GM21717 (cell line): ENCODE results near the gene TST.

Source experiments
- ATAC-seq: cut with Tn5 transposase; IDR thresholded peaks from one replicate; pipeline ENCODE4 v1.9.1; 2021; ENCODE audit warnings: mild to moderate bottlenecking, moderate library complexity; ENCODE audit not compliant: unreplicated experiment

Gene TST

DNA sequence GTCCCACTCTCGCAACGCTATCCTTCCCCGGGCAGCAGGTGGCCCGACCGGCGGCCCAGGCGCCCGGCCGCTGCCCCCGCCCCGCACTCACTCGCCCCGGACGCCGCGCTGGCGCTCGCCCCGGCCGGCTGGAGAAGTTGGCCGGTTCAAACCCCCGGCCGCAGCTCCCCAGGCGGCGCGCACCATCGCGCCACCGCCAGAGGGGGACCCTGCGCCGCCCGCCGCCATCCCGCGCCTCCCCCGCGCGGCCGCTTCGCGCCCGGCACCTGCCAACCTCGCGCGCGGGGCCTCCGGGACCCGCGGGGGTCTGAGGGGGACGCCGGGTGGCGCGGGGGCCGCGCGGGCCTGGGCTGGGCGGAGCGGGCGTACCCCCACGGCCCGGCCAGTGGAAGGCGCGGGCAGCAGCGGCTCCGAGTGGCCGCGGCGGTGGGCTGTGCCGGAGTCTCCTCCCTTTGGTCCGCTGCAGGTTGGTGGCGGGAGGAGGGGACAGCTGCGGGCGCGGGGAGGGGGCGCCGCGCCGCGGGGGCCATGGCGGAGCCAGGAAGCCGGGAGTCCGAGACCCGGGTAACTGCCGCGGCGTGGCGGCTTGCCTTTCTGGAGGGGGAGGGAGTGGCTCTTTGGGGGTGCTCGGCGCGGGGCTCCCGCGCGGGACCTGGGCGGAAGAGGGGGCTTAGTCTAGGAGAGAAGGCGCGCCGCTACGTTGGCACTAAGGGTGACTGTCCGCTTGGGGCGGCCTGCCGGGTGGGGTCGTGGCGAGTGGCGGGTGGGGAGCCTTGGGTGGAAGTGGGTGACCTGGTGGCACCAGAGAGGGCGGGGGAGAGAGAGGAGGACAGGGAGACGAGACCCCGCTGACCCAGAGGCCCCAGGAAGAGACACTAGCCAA is at the start of gene TST, which contains the start of gene MPST:
Gene TST, minus strand, starts transcription at position 139 of the 883 bp plus-strand sequence. CDS start 715 bp downstream, outside the sequence.
Gene MPST, plus strand, starts transcription at position 434 of the 883 bp plus-strand sequence. Its CDS starts 95 bp downstream, at position 529.
- ATAC-seq: no peak

DNA sequence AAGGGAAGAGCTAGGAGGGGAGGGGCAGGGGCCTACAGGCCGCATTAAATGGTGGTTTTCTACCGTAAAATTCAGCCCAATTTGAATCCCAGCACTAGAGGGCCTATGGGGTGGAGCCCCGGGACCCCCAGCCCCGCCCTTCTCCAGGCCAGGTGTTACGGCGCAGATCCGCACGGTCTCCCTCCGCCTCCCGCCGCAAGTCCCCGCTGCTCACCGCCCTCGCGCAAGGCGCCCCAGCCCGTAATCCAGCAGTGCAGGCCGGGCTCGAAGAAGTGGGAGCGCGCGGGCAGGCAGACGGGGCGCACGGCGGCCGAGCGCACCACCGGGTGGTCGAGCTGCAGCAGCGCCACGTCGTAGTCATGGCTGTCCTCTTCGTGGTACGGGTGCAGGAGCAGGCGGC is 49.6 kb upstream of the TST start:
- ATAC-seq: no peak

- no peak for ATAC-seq
Observed at GRCh38 chr22:37067428-37067827, 48.2 kb upstream of the TST start.

DNA sequence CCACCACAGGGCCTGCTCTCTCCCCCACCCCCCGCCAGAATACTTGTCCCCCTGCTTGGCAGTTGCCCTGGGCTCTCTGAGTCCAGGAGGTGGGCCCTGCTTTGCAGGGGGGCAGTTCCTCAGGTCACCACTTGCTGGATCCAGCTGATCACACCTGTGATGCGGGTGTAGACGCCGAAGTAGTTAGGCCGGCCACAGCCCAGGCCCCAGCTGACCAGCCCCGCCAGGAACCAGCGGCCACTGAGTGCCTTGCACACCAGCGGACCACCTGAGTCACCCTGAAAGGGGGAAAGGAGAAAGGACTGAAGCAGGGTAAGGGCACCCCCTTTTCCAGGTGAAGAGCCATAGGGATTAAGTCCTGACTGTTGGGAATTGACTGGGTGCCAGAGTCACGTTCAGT is 46.7 kb upstream of the TST start:
- no peak for ATAC-seq

DNA sequence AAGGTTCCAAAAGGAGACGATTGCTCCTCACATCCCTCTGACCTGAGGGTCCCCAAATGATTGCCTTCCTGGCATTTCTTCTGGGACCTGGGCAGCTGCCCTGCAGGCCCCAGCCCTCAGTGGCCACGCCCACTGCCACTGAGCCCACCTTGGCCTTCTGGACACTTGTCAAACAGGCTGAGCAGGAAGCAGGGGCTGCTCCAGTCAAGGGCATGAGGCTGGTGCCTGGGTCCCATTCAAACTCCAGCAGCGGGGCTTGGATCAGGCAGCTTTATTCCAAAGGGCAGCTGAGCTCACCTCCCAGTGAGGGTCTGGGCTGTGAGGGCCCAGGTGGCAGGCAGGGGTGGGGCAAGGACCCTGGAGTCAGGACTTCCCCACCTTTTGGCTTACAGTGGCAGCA is 45.9 kb upstream of the TST start:
- no peak for ATAC-seq

DNA sequence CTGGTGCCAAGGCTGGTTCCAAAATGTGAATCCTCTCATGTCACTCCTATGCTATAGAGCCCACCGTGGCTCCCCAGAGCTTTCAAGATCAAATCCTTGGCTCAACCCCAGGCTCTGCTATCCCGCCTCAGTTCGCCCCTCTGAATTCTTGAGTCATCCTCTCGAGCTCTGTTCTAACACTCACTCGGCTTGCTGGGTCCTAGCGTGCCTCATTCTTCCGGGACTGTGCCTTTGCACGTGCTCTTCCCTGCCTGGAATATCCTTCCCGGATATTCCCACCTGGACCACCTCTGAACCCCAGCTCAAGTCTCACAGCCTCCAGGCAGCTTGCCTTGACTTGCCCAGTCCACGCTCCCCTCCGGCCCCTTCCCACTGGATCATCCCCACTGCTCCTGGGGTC is 45.3 kb upstream of the TST start:
- no peak for ATAC-seq

DNA sequence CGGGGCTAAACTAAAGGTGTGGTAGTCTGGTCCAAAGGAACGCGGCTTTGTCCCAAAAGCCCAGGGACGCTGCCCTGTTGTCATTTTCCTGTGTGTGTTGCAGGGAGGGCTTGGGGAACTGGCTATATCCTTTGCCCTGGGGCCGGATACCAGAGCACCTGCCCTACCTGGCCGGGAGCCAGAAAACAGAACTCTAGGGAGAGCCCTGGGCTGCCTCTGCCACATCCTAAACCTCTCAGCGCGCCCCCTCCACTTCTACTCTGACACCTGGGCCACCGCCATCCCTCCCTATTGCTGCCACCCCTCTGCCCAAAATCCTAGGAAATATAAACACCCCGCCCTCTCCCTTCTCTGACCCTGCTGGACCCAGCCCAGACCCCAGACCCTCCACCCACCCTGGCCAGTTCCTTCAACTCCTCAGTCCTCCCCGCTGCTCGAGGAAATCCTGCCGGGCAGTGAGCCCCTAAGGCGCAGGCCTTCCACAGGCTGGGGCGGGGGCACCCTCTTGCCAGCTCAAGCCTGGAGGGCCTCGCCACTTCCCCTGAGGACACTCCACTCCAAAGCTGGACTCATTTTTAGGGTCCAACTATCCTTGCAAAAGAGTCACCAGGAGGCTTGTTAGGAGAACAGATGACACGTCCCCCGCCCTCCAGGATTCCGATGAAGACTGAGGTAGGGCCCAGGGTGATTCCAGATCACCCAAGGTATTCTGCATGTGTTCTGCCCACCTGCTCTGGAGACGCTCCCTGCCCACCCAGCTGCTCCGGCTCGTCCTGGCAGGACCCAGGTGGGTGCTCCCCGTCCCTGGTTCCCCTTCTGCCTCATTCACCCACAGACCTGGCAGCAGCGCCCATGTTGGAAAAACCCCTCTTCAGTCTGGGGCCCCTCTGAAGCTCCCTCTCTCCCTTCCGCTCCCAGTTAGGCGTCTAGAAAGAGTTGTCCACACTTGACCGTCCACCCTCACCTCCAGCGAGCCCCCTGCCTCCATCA is 44.5 kb upstream of the TST start:
- no peak for ATAC-seq

DNA sequence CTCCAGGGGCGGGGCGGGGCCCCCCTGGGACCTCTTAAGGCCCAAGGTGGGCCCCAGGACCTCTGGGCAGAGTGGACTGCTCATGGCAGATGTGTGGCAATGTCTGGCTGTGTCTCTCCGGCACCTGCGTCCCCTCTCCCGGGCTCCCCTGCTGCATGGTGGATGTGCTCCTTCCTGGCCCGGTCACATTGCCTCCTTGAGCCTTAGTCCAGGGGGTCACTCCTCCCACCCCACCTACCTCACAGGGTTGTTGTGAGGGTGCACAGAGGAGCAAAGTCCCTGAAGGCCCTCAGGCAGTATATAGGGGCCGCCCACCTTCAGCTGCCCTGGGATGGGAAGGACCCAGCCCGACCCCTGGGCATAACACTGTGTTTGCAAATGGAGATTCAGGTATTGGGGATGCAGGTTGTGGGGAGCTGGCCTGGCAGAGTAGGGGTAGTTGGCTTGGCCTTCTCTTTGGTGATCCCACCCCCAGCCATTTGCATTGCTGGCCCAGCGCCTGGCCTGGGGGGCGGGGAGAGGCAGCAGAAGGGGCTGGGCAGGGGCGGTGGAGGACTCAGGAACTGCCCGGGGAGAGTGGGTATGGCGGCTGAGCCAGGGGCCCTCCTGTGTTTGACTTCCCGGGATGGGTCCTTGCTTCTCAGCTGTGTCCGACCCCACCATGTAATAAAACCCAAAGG is 43.6 kb upstream of the TST start:
- no peak for ATAC-seq

- ATAC-seq: no peak
Observed at GRCh38 chr22:37062376-37062675, 43.1 kb upstream of the TST start.

GRCh38 chr22:37061611-37062375 is 42.5 kb upstream of the TST start:
- no peak for ATAC-seq

GRCh38 chr22:37060801-37061610 is 41.8 kb upstream of the TST start:
- no peak for ATAC-seq

DNA sequence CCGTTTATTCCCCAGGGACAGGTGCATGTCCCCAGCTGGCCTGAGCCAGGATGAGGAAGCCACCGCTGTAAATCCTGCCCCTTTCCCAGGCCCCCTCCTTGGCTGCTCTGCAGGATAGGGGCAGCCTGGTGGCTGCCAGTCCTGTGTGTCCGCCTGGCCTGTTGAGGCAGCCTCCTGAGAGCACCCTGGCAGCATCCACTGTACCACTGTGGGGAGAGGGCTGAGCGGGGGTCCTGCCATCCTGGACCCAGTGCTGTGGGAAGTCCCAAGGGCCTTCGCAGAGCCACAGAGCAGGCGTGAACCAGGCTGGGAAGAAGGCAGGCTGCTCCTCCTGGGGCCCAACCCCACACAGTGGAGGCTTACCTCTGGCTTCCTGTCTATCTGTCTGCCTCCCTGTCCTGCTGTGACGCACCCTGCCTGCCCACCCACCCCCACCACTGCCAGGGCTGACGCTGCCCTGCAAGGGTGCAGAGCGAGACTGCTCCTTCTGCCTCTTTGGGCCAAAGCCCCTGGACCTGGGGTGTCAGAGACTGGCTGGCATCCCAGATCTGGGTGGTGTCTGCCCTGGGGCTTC is 40.7 kb upstream of the TST start:
- no peak for ATAC-seq

GRCh38 chr22:37058917-37059701 is 39.9 kb upstream of the TST start:
- no peak for ATAC-seq

- ATAC-seq: no peak
Observed at GRCh38 chr22:37057796-37058510, 38.7 kb upstream of the TST start.

DNA sequence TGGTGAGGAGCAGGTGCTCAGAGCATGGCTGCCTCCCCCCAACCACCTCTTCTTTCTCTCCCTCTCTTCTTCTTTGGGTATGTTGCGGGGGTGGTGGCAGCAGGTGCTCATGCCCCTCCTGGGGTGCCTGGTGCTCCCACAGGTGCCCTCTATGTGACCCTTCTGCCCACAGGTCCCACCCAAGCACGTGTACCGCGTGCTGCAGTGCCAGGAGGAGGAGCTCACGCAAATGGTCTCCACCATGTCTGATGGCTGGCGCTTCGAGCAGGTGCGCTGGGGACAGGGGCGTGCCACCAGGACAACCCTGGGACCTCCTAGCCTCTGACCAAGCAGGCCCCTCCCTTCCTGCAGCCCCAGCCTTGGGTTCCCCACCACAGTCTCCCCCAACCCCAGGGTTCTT is 38.0 kb upstream of the TST start:
- ATAC-seq: no peak

- ATAC-seq: no peak
Observed at GRCh38 chr22:37056246-37056645, 37.0 kb upstream of the TST start.

- ATAC-seq: no peak
Observed at GRCh38 chr22:37054600-37055365, 35.5 kb upstream of the TST start.
